ENCODE results near the gene S100A8.
"Not testable (repeated sequence)": the region's sequence is repeated elsewhere in the genome, so short reads cannot be mapped to it uniquely, and the experiment has no call there.

S100A8 gene

GRCh38 chr1:153390938-153391710, at the start of gene S100A8:
Gene S100A8 (minus strand): TSS chr1:153391073. CDS start chr1:153390535, 538 bp downstream.
- peak; percentile 2 for DNase-seq

GRCh38 chr1:153439273-153439672, 48.4 kb upstream of the S100A8 start:
- no peak for DNase-seq

- no peak for DNase-seq
Measured at GRCh38 chr1:153438599-153438998, 47.7 kb upstream of the S100A8 start.

- DNase-seq: no peak
Measured at GRCh38 chr1:153437236-153437635, 46.4 kb upstream of the S100A8 start.

- DNase-seq: no peak
Measured at GRCh38 chr1:153434746-153435455, 44.0 kb upstream of the S100A8 start.

- no peak for DNase-seq
Measured at GRCh38 chr1:153432874-153433681, 42.2 kb upstream of the S100A8 start.

- no peak for DNase-seq
Measured at GRCh38 chr1:153431928-153432327, 41.1 kb upstream of the S100A8 start.

- DNase-seq: no peak
Measured at GRCh38 chr1:153431427-153431826, 40.6 kb upstream of the S100A8 start.

GRCh38 chr1:153431002-153431401, 40.1 kb upstream of the S100A8 start:
- no peak for DNase-seq

GRCh38 chr1:153430561-153430960, 39.7 kb upstream of the S100A8 start:
- DNase-seq: no peak

- no peak for DNase-seq
Measured at GRCh38 chr1:153430166-153430553, 39.3 kb upstream of the S100A8 start.

- DNase-seq: no peak
Measured at GRCh38 chr1:153429266-153430165, 38.6 kb upstream of the S100A8 start.

GRCh38 chr1:153428791-153429190, 37.9 kb upstream of the S100A8 start:
- DNase-seq: no peak

- DNase-seq: no peak
Measured at GRCh38 chr1:153428073-153428638, 37.3 kb upstream of the S100A8 start.

GRCh38 chr1:153426809-153427208, 35.9 kb upstream of the S100A8 start:
- no peak for DNase-seq

GRCh38 chr1:153422450-153423068, 31.7 kb upstream of the S100A8 start:
- DNase-seq: peak; percentile 51

- no peak for DNase-seq
Measured at GRCh38 chr1:153420306-153420705, 29.4 kb upstream of the S100A8 start.

GRCh38 chr1:153419436-153419793, 28.5 kb upstream of the S100A8 start:
- DNase-seq: not testable (repeated sequence)

- not testable (repeated sequence) for DNase-seq
Measured at GRCh38 chr1:153418758-153419435, 28.0 kb upstream of the S100A8 start.

GRCh38 chr1:153417136-153417888, 26.4 kb upstream of the S100A8 start:
- DNase-seq: no peak
